Measurements from ENCODE around the gene MAPK8IP2. TPM values are rescaled to one million over a fixed set of nuclear protein-coding genes. Genes with fewer than 3 reads are reported as not detected.

The MAPK8IP2 gene
- 1.7 TPM for total RNA-seq
- long read RNA-seq, transcript MAPK8IP2-202 (12 exons, 3,381 nt) = major isoform, 5 of 11 reads
- long read RNA-seq, partial matches to known transcripts = 5 of 11 reads
- long read RNA-seq, other reads (novel, unspliced or antisense) = 1 of 11 reads

- H3K27me3 ChIP-seq (ENCODE audit: low read depth) = peaks cover 64% of the 10 kb centered on the region
- peak within 1 kb of the TSS; percentile 39 for H3K4me3 ChIP-seq
- no peak within 1 kb of the TSS for H3K27ac ChIP-seq
- intact Hi-C loops (cut with DNase I) = no loop called here
- no peaks in the 10 kb centered on the region for H3K36me3 ChIP-seq
- no peaks in the 10 kb centered on the region for H3K4me1 ChIP-seq
- H3K9me3 ChIP-seq = no peaks in the 10 kb centered on the region
- no peak for TF ChIP-seq CTCF (IDR thresholded peaks at IDR 0.05)
- DNase-seq (no peak), ATAC-seq (peak; percentile 42 to 67)
Measured at GRCh38 chr22:50600538-50600937, at the start of gene MAPK8IP2. Gene MAPK8IP2 (plus strand): TSS chr22:50600793. CDS start chr22:50600819, 26 bp downstream.

GRCh38 chr22:50551160-50551752 lies 49.3 kb upstream of the MAPK8IP2 start:
- intact Hi-C loops (cut with DNase I) = no loop called here
- Histone ChIP-seq H3K27ac (no peak overlapping the region), H3K4me3 (no peak overlapping the region), H3K27me3 (ENCODE audit: low read depth) (peaks cover 32% of the 10 kb centered on the region), H3K4me1 (peaks cover 18% of the 10 kb centered on the region), H3K9me3 (no peaks in the 10 kb centered on the region), H3K36me3 (no peaks in the 10 kb centered on the region)
- TF ChIP-seq CTCF (IDR thresholded peaks at IDR 0.05) = no peak
- peak; percentile 41 for DNase-seq
- no peak for ATAC-seq

- Histone ChIP-seq H3K4me3 (no peak overlapping the region), H3K4me1 (peaks cover 11% of the 10 kb centered on the region), H3K9me3 (no peaks in the 10 kb centered on the region), H3K27ac (no peak overlapping the region), H3K36me3 (no peaks in the 10 kb centered on the region), H3K27me3 (ENCODE audit: low read depth) (peaks cover 16% of the 10 kb centered on the region)
- no peak for DNase-seq
- no peak for ATAC-seq
- TF ChIP-seq CTCF (IDR thresholded peaks at IDR 0.05) = no peak
- intact Hi-C loops (cut with DNase I) = no loop called here
Measured at GRCh38 chr22:50553310-50553709, 47.3 kb upstream of the MAPK8IP2 start.

GRCh38 chr22:50556703-50557102 lies 43.9 kb upstream of the MAPK8IP2 start:
- intact Hi-C loops (cut with DNase I) = no loop called here
- Histone ChIP-seq H3K27me3 (ENCODE audit: low read depth) (no peaks in the 10 kb centered on the region), H3K9me3 (no peaks in the 10 kb centered on the region), H3K4me3 (no peak overlapping the region), H3K27ac (no peak overlapping the region), H3K36me3 (no peaks in the 10 kb centered on the region), H3K4me1 (no peaks in the 10 kb centered on the region)
- TF ChIP-seq CTCF (IDR thresholded peaks at IDR 0.05) = no peak
- no peak for ATAC-seq
- no peak for DNase-seq

- intact Hi-C loops (cut with DNase I) = no loop called here
Measured at GRCh38 chr22:50560034-50560433, 40.6 kb upstream of the MAPK8IP2 start.

More at GRCh38 chr22:50560034-50560433, 40.6 kb upstream of the MAPK8IP2 start:
- Histone ChIP-seq H3K9me3 (no peaks in the 10 kb centered on the region), H3K4me3 (no peak overlapping the region), H3K36me3 (no peaks in the 10 kb centered on the region), H3K27ac (no peak overlapping the region), H3K27me3 (ENCODE audit: low read depth) (no peaks in the 10 kb centered on the region), H3K4me1 (peaks cover 8% of the 10 kb centered on the region)
- no peak for TF ChIP-seq CTCF (IDR thresholded peaks at IDR 0.05)
- ATAC-seq (no peak), DNase-seq (no peak)
